Rectal smooth muscle tissue (tissue), 1 donor: ENCODE measurements around the gene ESCO1.

Experiments used
- H3K27ac ChIP-seq: one replicate; pipeline ENCODE4 v1.7.0; 2013; ENCODE audit warnings: low read depth, low read length, inconsistent platforms
- H3K27me3 ChIP-seq: one replicate; pipeline ENCODE4 v1.7.0; 2013; ENCODE audit warnings: low read length; ENCODE audit not compliant: control insufficient read depth, insufficient read depth
- H3K36me3 ChIP-seq: one replicate; pipeline ENCODE4 v1.7.0; 2013; ENCODE audit warnings: low read length; ENCODE audit not compliant: control insufficient read depth, insufficient read depth
- H3K4me1 ChIP-seq: one replicate; pipeline ENCODE4 v1.7.0; 2013; ENCODE audit warnings: low read length; ENCODE audit not compliant: control insufficient read depth, insufficient read depth
- H3K4me3 ChIP-seq: one replicate; pipeline ENCODE4 v1.7.0; 2013; ENCODE audit warnings: low read length
- H3K9ac ChIP-seq: one replicate; pipeline ENCODE4 v1.7.0; 2013; ENCODE audit warnings: low read length

The ESCO1 gene

DNA sequence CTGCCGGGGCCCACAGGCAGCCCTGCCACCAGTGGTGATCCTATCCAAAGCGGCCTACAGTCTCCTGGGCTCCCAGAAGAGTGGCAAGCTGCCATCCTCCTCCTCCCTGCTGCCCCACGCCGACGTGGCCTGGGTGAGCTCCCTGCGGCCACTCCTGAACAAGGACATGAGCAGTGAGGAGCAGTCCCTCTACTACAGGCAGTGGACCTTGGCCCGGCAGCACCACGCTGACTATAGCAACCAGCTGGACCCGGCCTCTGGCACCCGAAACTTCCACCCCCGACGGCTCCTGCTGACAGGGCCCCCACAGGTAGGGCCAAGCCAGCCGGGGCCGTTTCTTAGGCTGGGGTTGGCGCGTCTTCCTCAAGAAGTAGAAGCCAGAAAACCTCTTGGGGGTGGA is 100.5 kb downstream of the ESCO1 start:
- Histone ChIP-seq H3K36me3 (no peaks in the 10 kb centered on the region), H3K4me3 (no peak overlapping the region), H3K9ac (no peak overlapping the region), H3K27me3 (no peaks in the 10 kb centered on the region), H3K27ac (no peak overlapping the region), H3K4me1 (no peaks in the 10 kb centered on the region)

DNA sequence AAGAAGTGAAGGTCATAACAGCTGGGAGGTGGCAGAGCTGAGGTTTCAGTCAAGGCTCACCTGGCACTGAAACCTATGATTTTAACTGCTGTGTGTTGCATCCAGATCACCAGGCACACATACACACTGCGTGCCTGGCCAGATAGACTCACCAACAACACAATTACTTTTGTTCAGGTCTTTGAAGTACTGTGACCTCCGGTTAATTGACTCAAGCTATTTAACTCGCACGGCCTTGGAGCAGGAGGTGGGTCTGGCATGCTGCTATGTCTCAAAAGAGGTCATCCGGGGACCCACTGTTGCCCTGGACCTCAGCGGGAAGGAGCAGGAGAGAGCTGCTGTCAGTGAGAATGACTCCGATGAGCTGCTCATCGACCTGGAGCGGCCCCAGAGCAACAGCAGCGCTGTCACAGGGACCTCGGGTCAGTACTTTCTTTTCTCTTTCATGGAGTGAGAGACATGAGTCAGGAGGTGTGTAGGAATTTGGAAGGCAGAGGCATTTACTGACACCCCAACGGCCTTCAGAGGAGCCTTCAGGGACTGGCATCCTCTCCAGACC is 104.1 kb downstream of the ESCO1 start:
- no peak overlapping the region for H3K4me3 ChIP-seq
- no peak overlapping the region for H3K27ac ChIP-seq
- no peaks in the 10 kb centered on the region for H3K36me3 ChIP-seq
- H3K4me1 ChIP-seq: no peaks in the 10 kb centered on the region
- no peak overlapping the region for H3K9ac ChIP-seq
- no peaks in the 10 kb centered on the region for H3K27me3 ChIP-seq

DNA sequence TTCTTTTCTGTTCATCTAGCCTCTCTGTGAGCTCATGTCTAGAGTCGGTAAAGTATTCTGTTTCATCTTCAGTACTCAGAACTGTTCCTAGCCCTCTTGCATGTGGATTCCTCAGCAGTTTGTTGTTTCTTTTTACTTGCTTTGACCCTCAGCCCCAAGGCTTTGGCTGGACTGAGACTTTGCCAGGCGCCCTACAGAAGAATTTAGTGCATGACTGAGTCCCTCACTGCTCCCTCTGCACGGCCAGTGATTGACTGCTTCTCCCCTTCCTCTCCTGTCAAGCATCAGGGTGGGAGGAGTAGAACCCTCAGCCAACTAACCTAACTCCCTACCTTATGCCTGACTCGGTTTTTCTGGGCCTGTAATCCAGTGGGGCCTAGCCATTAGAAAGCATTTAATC is 109.8 kb downstream of the ESCO1 start:
- Histone ChIP-seq H3K36me3 (no peaks in the 10 kb centered on the region), H3K4me3 (no peak overlapping the region), H3K27ac (no peak overlapping the region), H3K27me3 (no peaks in the 10 kb centered on the region), H3K4me1 (no peaks in the 10 kb centered on the region), H3K9ac (no peak overlapping the region)

DNA sequence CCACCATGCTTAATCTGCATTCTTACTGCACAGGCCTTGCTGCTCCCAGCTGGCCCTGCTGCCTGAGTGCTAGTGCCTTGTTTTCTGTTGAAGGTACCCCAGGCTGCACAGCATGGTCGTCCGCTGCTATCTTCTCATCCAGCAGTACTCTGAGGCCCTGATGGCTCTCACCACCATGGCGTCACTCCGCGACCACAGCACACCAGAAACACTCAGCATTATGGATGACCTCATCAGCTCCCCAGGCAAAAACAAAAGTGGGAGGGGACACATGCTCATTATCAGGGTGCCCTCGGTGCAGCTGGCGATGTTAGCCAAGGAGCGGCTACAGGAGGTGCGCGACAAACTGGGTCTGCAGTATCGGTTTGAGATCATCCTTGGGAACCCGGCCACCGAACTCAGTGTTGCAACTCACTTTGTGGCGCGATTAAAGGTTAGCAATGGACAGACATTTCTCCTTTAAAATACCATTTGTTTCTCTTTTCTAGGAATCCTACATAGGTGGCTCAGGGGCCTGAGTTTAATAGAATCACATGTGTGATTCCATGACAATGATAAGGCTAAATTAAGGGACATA is 110.5 kb downstream of the ESCO1 start:
- no peaks in the 10 kb centered on the region for H3K4me1 ChIP-seq
- no peak overlapping the region for H3K27ac ChIP-seq
- H3K36me3 ChIP-seq: no peaks in the 10 kb centered on the region

DNA sequence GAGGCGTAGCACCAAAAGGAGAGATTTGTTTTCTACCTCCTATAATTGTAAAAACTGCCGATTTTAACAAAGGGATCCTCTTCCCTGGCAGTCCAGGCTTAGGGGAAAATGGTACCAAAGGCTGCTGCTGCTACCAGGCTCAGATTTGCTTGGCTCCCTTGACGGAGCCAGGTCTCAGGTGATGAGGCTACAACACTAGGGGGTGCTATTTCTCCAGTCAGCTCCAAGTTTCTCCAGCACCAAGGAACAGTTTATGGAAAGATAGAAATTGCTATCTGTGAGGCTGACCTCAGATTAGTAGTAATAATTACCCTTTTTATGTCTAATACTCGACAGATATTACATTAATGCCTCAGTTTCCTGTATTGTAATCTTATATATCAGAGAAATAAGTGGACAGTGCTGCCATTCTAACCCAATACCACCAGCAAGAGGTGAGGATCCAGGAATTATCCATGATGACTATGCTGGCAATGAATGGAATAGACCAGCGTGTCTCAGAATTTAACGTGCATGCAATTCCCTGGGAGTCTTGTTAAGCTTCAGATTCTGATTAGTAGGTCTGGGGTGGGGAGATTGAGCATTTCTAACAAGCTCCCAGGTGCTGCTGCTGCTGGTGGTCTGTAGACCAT is 111.3 kb downstream of the ESCO1 start:
- Histone ChIP-seq H3K36me3 (no peaks in the 10 kb centered on the region), H3K4me1 (no peaks in the 10 kb centered on the region), H3K27ac (no peak overlapping the region), H3K4me3 (no peak overlapping the region), H3K27me3 (no peaks in the 10 kb centered on the region), H3K9ac (no peak overlapping the region)

More for the DNA sequence above, 110.5 kb downstream of the ESCO1 start:
- no peaks in the 10 kb centered on the region for H3K27me3 ChIP-seq
- no peak overlapping the region for H3K9ac ChIP-seq
- H3K4me3 ChIP-seq: no peak overlapping the region

DNA sequence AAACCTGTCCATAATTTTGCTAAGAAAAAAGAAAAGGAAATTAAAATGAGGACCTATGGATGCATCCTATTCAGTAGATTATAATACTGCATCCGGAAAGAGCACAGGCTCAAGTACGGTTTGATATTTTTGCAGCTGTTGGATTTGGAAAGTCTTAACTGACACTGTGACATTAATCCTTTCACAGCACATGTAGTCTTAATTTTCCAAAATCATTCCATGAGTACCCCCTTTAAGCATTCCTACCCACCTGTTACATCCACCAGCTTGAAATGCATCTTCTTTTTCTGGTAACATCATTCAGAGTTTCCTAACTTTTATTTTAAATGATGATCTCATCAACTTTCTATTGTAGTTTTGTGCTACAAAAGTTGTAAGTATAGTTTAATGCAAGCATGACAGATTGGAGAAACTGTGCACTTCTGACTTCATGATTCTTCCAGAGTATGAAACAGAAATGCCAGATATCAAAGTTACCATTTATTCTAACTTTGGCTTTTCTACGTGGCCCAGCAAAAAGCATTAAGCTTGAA is 113.5 kb downstream of the ESCO1 start:
- no peak overlapping the region for H3K4me3 ChIP-seq
- H3K36me3 ChIP-seq: no peaks in the 10 kb centered on the region
- H3K4me1 ChIP-seq: no peaks in the 10 kb centered on the region
- no peak overlapping the region for H3K9ac ChIP-seq
- no peak overlapping the region for H3K27ac ChIP-seq
- no peaks in the 10 kb centered on the region for H3K27me3 ChIP-seq

DNA sequence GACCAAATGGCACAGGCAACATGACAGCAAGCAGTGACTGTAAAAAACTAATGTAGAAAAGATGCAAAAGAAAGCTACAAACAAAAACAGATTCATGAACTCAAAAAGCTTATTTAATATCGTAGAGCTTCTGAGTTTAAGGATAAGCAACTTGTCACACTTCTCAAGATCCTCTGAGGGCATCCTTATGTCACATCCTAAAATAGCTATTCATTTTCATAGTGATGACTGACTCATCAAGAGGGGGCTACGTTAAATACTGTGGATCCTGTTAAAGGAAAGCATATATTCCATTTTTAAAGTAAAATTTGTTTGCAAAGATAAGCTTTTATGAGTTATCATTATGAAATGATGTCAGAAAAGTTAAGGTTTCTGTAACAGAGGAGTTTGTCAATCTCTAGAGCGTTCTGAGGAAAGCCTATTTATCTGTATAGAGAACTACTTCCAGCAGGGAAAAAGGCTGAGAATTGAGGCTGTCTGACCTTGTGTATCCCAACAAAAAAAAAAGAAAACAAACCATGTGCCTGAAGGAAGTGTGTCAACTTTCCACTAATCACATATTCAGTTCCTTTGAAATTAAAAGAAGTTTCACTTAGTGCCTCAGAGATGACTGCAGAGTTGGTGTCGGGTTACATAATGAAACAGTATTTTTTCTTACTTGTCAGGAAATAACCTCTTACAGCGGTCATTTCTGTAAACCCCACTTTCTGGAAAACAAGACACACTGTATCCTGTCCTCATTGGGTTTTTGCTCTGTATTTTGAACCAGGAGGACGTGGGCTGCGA is 115.5 kb downstream of the ESCO1 start:
- H3K27ac ChIP-seq: no peak overlapping the region
- H3K9ac ChIP-seq: no peak overlapping the region
- H3K36me3 ChIP-seq: no peaks in the 10 kb centered on the region

DNA sequence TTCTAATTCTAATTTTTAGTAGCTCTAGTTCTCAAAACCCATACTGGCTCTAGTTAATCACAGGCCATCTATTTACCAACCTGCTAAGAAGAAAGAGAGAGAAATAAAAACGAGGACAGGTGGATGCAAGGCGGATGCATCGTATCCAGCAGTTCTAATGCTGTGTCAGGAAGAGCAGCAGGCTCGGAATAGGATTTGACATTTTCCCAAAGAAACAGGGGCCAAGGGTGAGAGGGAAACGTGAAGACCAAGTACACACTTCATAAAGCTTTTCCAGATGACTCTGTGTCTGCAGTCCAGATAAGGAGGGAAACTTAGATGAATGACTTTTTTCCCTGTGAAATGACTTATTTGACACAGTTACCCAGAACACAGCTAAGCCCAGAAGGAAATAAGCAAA is 117.5 kb downstream of the ESCO1 start:
- no peaks in the 10 kb centered on the region for H3K4me1 ChIP-seq
- no peaks in the 10 kb centered on the region for H3K36me3 ChIP-seq
- no peak overlapping the region for H3K4me3 ChIP-seq
- H3K9ac ChIP-seq: no peak overlapping the region
- no peak overlapping the region for H3K27ac ChIP-seq
- H3K27me3 ChIP-seq: no peaks in the 10 kb centered on the region

More for the DNA sequence above, 115.5 kb downstream of the ESCO1 start:
- no peaks in the 10 kb centered on the region for H3K4me1 ChIP-seq
- no peaks in the 10 kb centered on the region for H3K27me3 ChIP-seq
- no peak overlapping the region for H3K4me3 ChIP-seq

DNA sequence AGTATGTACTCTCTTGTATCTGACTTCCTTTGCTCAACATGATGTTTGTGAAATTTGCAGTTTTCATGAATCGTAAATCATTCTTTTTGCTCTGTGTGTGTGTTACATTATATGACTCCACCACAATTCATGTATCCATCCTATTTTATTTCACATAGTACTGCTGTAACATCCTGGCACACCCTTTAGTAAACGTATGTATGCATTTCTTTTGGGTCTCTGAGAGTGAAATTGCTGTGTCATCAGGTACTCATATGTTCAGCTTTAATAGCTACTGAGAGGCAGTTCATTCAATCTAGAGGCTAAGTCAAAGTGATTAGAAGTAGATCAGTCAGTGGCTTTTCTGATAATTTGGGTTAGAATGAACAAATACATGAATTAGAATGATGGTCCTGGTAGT is 118.8 kb downstream of the ESCO1 start:
- Histone ChIP-seq H3K27me3 (no peaks in the 10 kb centered on the region), H3K27ac (no peak overlapping the region), H3K9ac (no peak overlapping the region), H3K4me1 (no peaks in the 10 kb centered on the region), H3K36me3 (no peaks in the 10 kb centered on the region), H3K4me3 (no peak overlapping the region)

DNA sequence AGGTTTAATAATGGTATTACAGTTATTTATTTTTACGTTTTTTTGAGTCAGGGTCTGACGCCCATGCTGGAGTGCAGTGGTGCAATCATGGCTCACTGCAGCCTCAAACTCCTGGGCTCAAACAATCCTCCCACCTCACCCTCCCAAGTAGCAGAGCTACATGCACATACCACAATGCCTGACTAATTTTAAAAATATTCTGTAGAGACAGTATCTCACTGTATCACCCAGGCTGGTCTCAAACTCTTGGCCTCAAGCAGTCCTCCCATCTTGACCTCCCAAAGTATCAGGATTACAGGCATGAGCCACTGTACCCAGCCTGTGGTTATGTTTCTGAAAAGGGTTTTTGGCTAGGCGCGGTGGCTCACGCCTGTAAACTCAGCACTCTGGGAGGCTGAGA is 120.8 kb downstream of the ESCO1 start:
- H3K27me3 ChIP-seq: no peaks in the 10 kb centered on the region
- no peak overlapping the region for H3K9ac ChIP-seq
- no peak overlapping the region for H3K4me3 ChIP-seq
- no peaks in the 10 kb centered on the region for H3K4me1 ChIP-seq
- no peaks in the 10 kb centered on the region for H3K36me3 ChIP-seq
- no peak overlapping the region for H3K27ac ChIP-seq
